Occipital lobe (tissue), 2 donors: ENCODE data around the gene PDE8B. TPM values are rescaled to one million over a fixed set of nuclear protein-coding genes. Genes with fewer than 3 reads are reported as not detected.

Experiments
- DNase-seq: peaks from one replicate; lab custom pipeline; 2025; lab: John Stamatoyannopoulos, UW
- total RNA-seq: library from RNA; depleted of rRNA; stranded (reverse); fragments of >200 nt; gene quantifications from one replicate; pipeline ENCODE4 v1.2.3, GENCODE V29; 2014

Gene PDE8B
- total RNA-seq, 1 donor from 2014 or later: 5.3 TPM

DNA sequence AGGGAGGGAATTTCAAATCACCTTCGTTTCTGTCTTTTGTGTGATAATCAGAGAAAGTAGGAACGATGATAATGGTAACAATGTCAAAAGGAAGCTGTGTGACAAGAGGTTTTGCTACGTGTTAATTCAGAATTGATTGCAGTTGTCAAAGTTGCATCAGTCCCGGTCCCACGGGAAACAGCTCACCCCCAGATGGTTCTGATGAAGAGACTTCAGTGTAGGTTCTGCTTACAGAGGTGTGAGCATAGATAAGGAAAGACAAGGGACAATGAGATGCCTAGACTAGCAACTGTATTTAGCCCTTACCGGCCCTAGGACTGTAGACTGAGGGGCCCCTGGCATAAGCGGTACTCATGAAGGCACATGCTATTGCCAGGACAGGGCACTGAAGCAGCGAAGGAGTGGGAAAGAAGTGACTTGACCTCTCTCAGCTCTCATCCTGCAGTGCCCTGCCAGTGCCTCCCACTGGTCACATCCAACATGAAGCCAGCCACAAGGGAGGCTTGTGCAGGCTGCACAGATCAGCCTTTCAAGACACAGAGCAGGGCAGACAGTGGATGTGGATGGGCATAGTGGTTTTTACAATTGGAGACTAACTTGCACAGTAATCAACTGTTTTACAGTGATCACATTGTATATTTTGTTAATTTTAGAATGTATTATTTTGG is 21.1 kb downstream of the PDE8B start:
- no peak for DNase-seq

DNA sequence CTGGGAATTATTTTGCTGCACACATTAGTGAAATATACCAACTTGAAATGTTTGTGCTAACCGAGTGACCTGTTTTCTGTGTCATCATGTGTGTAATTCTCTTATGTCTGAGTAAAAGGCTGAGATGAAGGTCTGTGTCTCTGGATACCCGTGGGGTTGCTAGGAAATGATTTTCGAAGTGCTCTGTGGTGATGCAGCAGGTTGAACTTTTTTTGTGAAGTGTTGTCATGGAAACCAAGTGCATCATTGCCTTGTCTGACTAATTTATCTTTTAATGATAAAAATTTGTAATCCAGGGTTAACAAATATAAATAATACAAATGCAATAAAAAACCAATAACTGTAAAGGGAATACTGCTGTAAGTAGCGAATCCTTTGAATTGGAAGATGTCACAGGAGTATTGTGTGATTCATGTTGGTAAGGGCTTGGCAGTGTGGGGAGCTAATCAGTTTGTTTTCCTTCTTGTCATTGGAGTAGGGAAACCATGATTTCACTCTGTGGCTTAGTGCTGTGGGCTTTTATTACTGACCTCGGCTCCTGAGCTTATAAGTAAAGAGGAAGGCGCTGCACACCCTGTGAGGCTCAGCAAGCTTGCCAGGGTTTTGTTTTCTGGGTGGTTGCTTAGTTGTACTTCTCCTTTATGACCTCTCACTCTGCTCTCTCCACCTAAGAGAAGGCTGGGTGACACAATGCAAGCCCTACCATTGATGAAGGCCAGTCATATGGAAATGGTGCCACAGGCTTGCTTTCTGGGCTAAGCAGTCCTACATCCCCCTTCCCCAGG is 22.3 kb downstream of the PDE8B start:
- DNase-seq: no peak

- DNase-seq: no peak
Observed at GRCh38 chr5:77235846-77236721, 25.6 kb downstream of the PDE8B start.

GRCh38 chr5:77239126-77239741 is 28.8 kb downstream of the PDE8B start:
- DNase-seq: no peak

GRCh38 chr5:77241444-77241843 is 31.0 kb downstream of the PDE8B start:
- DNase-seq: no peak

GRCh38 chr5:77249475-77249874 is 39.0 kb downstream of the PDE8B start:
- no peak for DNase-seq

GRCh38 chr5:77250021-77250420 is 39.5 kb downstream of the PDE8B start:
- DNase-seq: no peak

- no peak for DNase-seq
Observed at GRCh38 chr5:77251921-77252320, 41.4 kb downstream of the PDE8B start.

DNA sequence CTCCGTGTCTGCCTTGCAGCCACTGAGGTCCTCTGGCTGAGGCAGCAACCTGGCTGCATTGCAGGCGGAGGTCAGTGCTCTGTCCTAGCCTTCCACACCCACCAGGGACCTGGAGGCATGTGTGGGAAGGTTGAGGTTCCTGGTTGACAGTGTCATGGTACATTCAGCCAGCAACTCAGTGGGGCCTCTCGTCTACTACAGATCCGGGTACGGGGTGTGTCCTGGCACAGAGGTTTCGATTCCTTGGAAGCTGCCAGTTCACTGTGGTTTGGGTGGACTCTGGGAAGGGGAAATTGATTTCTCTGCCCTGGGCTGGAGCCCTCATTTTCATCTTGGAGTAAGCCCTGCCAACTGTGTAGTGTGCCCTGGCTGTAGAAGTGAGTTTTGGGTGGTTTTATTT is 45.1 kb downstream of the PDE8B start:
- no peak for DNase-seq

DNA sequence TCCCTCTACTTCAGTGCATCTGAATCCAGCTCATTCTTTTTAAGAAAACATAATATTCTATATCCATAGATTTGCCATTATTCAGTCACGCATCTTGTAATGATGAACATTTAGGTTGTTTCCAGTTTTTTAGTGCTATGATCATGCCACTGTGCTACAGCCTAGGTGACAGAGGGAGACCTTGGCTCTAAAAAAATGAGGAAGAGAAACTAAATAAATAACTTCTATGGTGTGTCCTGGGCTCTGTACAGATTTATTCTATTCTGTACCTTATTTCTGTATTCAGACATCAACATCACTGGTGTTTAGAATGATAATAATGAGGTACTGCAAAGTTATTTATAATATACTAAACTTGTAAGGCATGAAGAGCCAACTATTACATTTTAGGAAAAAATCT is 45.9 kb downstream of the PDE8B start:
- no peak for DNase-seq

- no peak for DNase-seq
Observed at GRCh38 chr5:77258652-77259051, 48.2 kb downstream of the PDE8B start.

DNA sequence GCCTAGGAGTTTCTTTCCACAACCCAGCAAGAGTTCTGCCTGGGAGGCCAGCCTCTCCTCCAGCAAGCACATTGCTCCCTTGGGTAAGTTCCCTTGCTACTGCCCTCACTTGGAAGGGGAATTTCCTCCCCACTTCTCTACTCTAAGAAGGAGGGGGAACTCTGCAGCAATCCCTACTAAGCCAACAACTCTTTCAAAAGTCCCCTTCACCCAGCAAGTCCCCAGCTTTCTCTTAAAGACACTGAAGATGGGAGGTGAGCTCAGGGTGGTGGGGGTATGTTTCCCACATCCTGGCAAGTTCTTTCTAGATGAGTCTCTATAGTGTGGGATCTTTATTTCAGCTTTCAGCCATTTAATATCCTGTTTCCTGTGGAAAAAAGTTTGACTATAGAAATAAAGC is 49.0 kb downstream of the PDE8B start:
- no peak for DNase-seq

DNA sequence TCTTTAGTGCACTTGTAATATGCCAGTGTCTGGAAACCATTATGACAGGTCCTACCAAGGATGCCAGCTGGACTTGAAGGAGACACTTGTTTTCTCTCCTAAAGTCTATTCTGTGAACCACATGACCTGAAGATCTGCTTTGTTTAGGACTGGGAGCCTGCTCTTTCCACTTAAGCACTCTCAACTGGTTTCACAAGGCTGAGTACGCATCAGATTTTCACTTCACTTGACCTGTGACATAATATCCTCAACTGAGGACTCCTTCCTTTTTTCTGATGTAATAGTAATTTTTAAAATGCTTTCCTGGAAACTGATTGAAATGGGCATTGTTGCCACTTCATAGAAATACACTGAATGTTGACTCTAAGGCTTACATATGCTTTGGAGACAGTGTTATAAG is 52.2 kb downstream of the PDE8B start:
- no peak for DNase-seq

- DNase-seq: no peak
Observed at GRCh38 chr5:77266291-77266690, 55.8 kb downstream of the PDE8B start.

DNA sequence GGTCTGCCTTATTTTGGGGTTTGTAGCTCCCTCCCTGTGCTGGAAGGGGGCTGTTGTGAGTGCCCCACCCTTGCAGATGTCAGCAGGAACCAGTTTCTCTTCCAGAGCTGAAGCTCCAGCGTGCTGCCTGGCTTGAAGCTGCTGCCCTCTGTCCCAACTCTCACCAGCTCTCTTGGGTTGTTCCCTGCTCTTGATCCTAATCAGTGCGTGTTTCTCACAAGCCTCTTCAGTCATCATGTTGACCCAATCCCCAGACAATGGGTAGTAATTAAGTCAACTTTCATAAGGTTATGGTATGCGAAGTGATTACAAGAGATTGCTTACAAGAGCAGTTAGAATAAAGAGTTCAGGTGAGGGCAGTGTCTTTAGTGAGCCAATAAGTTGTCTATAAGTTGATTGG is 57.0 kb downstream of the PDE8B start:
- no peak for DNase-seq

DNA sequence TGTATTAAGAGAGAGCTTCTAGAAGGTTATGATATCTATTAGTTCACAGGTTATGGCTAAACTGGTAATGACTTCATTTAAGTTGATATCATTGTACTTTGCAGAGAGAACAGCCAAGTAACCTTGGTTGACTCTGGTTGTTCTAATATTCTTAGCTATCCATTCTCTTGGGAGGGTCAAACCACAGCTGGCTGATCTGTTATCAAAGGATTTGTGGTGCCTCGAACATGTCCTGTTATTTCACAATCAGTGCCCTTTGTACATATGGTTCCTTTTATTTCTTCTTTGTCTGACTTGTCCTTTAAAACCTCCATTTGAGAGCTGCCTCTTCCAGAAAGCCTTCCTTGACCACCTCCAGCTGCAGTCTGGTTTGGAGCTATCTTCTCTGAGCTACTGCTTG is 61.7 kb downstream of the PDE8B start:
- DNase-seq: no peak

GRCh38 chr5:77277759-77278158 is 67.3 kb downstream of the PDE8B start:
- no peak for DNase-seq

GRCh38 chr5:77280036-77280435 is 69.6 kb downstream of the PDE8B start:
- no peak for DNase-seq

DNA sequence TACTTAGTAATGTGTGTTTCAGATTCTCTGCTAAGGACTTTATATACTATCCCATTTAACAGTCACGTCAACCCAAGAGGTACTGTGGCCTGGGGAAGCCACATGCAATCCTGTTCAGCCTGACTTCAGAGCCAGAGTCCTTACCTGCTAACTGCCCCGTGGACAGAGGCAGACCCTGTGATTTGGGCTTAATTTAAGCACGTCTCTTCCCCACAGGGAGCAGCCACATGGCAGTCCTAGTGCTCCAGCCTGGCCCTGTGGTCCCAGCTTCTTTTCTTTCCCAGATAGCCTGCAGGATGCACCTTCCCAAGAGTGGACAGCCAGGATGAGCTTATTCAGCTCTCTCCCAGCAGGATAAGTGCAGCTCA is 71.5 kb downstream of the PDE8B start:
- DNase-seq: no peak

- DNase-seq: no peak
Observed at GRCh38 chr5:77282337-77283027, 72.0 kb downstream of the PDE8B start.

DNA sequence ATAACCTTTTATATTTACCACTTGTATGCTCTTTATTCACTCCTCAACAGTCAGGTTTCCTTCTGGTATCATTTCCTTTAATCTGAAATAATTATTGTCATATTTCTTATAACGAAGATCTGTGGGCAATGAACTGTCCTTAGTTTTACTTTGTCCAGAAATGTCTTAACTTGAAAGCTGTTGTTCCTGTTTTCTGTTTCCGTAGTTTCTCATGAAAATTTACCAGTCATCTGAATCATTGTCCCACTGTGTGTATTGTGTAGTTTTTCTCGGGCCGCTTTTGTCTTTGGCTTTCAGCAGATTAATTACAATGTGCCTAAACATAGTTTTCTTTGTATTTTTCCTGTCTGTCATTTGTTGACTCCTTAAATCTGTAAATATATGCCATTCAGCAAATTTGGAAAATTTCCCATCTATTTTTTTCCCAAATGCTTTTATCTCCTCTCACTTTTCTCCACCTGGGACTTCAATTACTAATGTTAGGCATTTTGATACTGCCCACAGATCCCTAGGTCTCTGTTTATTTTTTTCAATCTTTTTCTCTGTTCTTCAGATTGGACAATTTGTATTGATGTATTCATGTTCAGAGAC is 74.9 kb downstream of the PDE8B start:
- DNase-seq: no peak
